HCT116 (cell line): ENCODE data around the gene COL8A2. TPM values are rescaled to one million over a fixed set of nuclear protein-coding genes. Genes with fewer than 3 reads are reported as not detected.

Experiments
- ATAC-seq: fragments of 200-7000 bp; cut with Tn5 transposase; 2 replicates; pipeline ENCODE4 v1.9.1; 2020; ENCODE audit warnings: mild to moderate bottlenecking, moderate library complexity
- BruUV-seq: library from RNA; stranded (reverse); fragments of 400-500 nt; replicated peaks from 2 replicates; lab custom pipeline; 2021; lab: Mats Ljungman, UMichigan
- CTCF ChIA-PET: fragments of 300-600 bp; sonication (Branson Sonifier 250); formaldehyde crosslinking; loops from one replicate; lab custom pipeline; 2021; ENCODE audit warnings: antibody characterized with exemption; lab: Charles Lee
- POLR2A ChIA-PET: fragments of 300-600, 350-600 bp; sonication (Branson Sonifier 250); formaldehyde crosslinking; loops from one replicate; lab custom pipeline; 2021; ENCODE audit warnings: antibody characterized with exemption; lab: Charles Lee
- RAD21 ChIA-PET, 2 experiments: fragments of 300-600 bp; sonication (Branson Sonifier 250); formaldehyde crosslinking; loops; one replicate each; lab custom pipeline; 2023; ENCODE audit warnings: low total read pairs in 2 of 2; ENCODE audit not compliant: uncharacterized antibody in 2 of 2, unreplicated experiment in 2 of 2, low non-redundant PET in 1 of 2; lab: Charles Lee
- DNase-seq: peaks from one replicate; pipeline ENCODE4 v3.0.0-alpha.2; 2010; ENCODE audit warnings: low read depth, low spot score
- H2AFZ ChIP-seq: fragments of 200-600 bp; shearing (Covaris generic), sonication (generic); 2 replicates; pipeline ENCODE4 v1.6.1; 2017; ENCODE audit warnings: low read depth, mixed run types, mixed read lengths, antibody characterized with exemption, low read length; ENCODE audit not compliant: poor library complexity, severe bottlenecking
- H3K27ac ChIP-seq: 2 replicates; pipeline ENCODE4 v1.5.1; 2012; ENCODE audit warnings: low read depth, low read length
- H3K27me3 ChIP-seq: fragments of 200-600 bp; sonication (generic); 2 replicates; pipeline ENCODE4 v1.6.1; 2016; ENCODE audit warnings: mixed run types, low read length, mixed read lengths; ENCODE audit not compliant: insufficient read depth
- H3K36me3 ChIP-seq, 2 experiments: fragments of 200-500 bp in 1 of 2; fragments of 200-600 bp in 1 of 2; sonication (Bioruptor generic) in 1 of 2; sonication (generic) in 1 of 2; 2 replicates each; pipeline versions ENCODE4 v1.5.1 to v1.6.1; 2014 to 2016; ENCODE audit warnings: low read length in 2 of 2, inconsistent platforms in 1 of 2, mixed read lengths in 1 of 2, mixed run types in 1 of 2; ENCODE audit not compliant: insufficient read depth in 2 of 2, control insufficient read depth in 1 of 2
- H3K4me1 ChIP-seq, 2 experiments: fragments of 200-600 bp in 1 of 2; sonication (generic) in 1 of 2; 2 replicates each; pipeline versions ENCODE4 v1.5.1 to v1.6.1; 2012 to 2017; ENCODE audit warnings: low read length in 2 of 2, inconsistent platforms in 1 of 2, mild to moderate bottlenecking in 1 of 2, mixed read lengths in 1 of 2, mixed run types in 1 of 2, moderate library complexity in 1 of 2; ENCODE audit not compliant: insufficient read depth in 2 of 2, control insufficient read depth in 1 of 2
- H3K4me2 ChIP-seq: fragments of 200-600 bp; sonication (generic); 2 replicates; pipeline ENCODE4 v1.6.1; 2017; ENCODE audit warnings: mixed run types, low read length, mixed read lengths
- H3K4me3 ChIP-seq, 2 experiments: fragments of 200-600 bp in 1 of 2; sonication (generic) in 1 of 2; replicated peaks in 1 of 2; 2 replicates each; pipeline ENCODE4 v1.5.1; 2011 to 2016; ENCODE audit warnings: low read length in 2 of 2, control low read depth in 1 of 2, low read depth in 1 of 2, mild to moderate bottlenecking in 1 of 2, mixed read lengths in 1 of 2, mixed run types in 1 of 2
- H3K79me2 ChIP-seq: fragments of 200-600 bp; sonication (generic); 2 replicates; pipeline ENCODE4 v1.6.1; 2017; ENCODE audit warnings: mild to moderate bottlenecking, mixed run types, low read length, moderate library complexity, mixed read lengths; ENCODE audit not compliant: insufficient read depth
- H3K9ac ChIP-seq: fragments of 200-600 bp; sonication (generic); 2 replicates; pipeline ENCODE4 v1.6.1; 2016; ENCODE audit warnings: low read length, mixed read lengths
- H3K9me2 ChIP-seq: fragments of 200-600 bp; sonication (generic), shearing (Covaris generic); 2 replicates; pipeline ENCODE4 v1.6.1; 2017; ENCODE audit warnings: mixed run types, mild to moderate bottlenecking, moderate library complexity; ENCODE audit not compliant: insufficient read depth
- H3K9me3 ChIP-seq, 2 experiments: fragments of 200-500 bp in 1 of 2; fragments of 200-600 bp in 1 of 2; sonication (Bioruptor generic) in 1 of 2; sonication (generic) in 1 of 2; 2 replicates each; pipeline ENCODE4 v1.6.1; 2014 to 2017; ENCODE audit warnings: low read length in 2 of 2, mixed read lengths in 2 of 2, inconsistent platforms in 1 of 2, low read depth in 1 of 2, mild to moderate bottlenecking in 1 of 2, mixed run types in 1 of 2, moderate library complexity in 1 of 2; ENCODE audit not compliant: control insufficient read depth in 1 of 2, insufficient read depth in 1 of 2
- H4K20me1 ChIP-seq: fragments of 200-600 bp; sonication (generic), shearing (Covaris generic); 2 replicates; pipeline ENCODE4 v1.6.1; 2017; ENCODE audit warnings: mixed run types, mild to moderate bottlenecking, moderate library complexity; ENCODE audit not compliant: insufficient read depth
- CBX3 ChIP-seq: IDR thresholded peaks from 2 replicates; pipeline ENCODE4 v1.6.1; 2012; ENCODE audit warnings: low read depth
- CEBPB ChIP-seq: IDR thresholded peaks from 2 replicates; pipeline ENCODE4 v1.6.1; 2012; ENCODE audit warnings: low read depth
- EGR1 ChIP-seq: IDR thresholded peaks from 2 replicates; pipeline ENCODE4 v1.6.1; 2012; ENCODE audit warnings: low read depth
- ELF1 ChIP-seq: IDR thresholded peaks from 2 replicates; pipeline ENCODE4 v1.6.1; 2012; ENCODE audit warnings: low read depth, borderline replicate concordance
- EZH2 ChIP-seq: fragments of 200-600 bp; sonication (generic); IDR thresholded peaks from 2 replicates; pipeline ENCODE4 v1.6.1; 2017; ENCODE audit warnings: antibody characterized with exemption, mixed run types
- SIN3A ChIP-seq: IDR thresholded peaks from 2 replicates; pipeline ENCODE4 v1.6.1; 2012; ENCODE audit warnings: low read depth
- SP1 ChIP-seq: IDR thresholded peaks from 2 replicates; pipeline ENCODE4 v1.6.1; 2012; ENCODE audit warnings: low read depth
- TCF7L2 ChIP-seq: IDR thresholded peaks from 2 replicates; pipeline ENCODE4 v1.7.0; 2011; ENCODE audit warnings: borderline replicate concordance, inconsistent platforms; ENCODE audit not compliant: insufficient read depth, insufficient read length; ENCODE audit errors: extremely low read depth
- intact Hi-C: fragments of 100-400 bp; cut with micrococcal nuclease; formaldehyde crosslinking; loops from 2 replicates; pipeline ENCODE4 v1.10.0; 2022
- total RNA-seq: library from RNA; stranded (reverse); gene quantifications from one replicate; pipeline ENCODE4 v1.2.1, GENCODE V29; 2021; ENCODE audit not compliant: unreplicated experiment
- TF ChIP-seq, protein P1 (sequence below): IDR thresholded peaks from 2 replicates; pipeline ENCODE4 v1.6.1; 2012
- TF ChIP-seq, protein P2 (sequence below), 3 experiments: fragments of 200-600 bp in 1 of 3; sonication (generic) in 1 of 3; IDR thresholded peaks in 2 of 3; conservative IDR thresholded peaks in 1 of 3; 2 replicates each; pipeline ENCODE4 v1.5.1; 2012 to 2017; ENCODE audit warnings: low read depth in 2 of 3, low read length in 2 of 3, antibody characterized with exemption in 1 of 3, borderline replicate concordance in 1 of 3, control low read depth in 1 of 3, mild to moderate bottlenecking in 1 of 3, mixed read lengths in 1 of 3, mixed run types in 1 of 3, moderate library complexity in 1 of 3; ENCODE audit not compliant: insufficient read depth in 1 of 3
- TF ChIP-seq, protein P3 (sequence below): IDR thresholded peaks from 2 replicates; pipeline ENCODE4 v1.6.1; 2011; ENCODE audit warnings: mild to moderate bottlenecking, low read length, moderate library complexity; ENCODE audit not compliant: insufficient replicate concordance; ENCODE audit errors: extremely low read depth
- TF ChIP-seq, protein P4 (sequence below): IDR thresholded peaks from 2 replicates; pipeline ENCODE4 v1.6.1; 2012

Gene COL8A2
- total RNA-seq, 1 experiment from 2014 or later = 0.05 TPM

DNA sequence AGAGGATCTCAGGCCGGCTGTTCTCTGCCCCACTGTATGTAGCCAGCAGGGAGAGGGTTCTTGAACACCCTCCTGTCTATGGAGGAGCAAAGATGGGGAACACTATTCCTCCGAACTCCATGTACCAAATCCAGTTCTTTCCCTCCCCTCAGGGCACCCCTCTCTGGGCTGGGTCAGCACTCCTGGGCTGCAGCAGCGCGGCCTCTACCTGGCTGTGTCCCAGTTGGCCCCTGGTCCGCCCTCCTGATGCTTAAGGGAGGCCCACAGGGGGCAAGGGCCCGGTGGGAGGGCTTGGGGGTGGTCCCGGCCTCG, 36.8 kb downstream of the COL8A2 start:
- DNase-seq (no peak), ATAC-seq (no peak; the same call in 1 of the 2 replicates)
- Histone ChIP-seq H3K27ac (peak overlapping the region; percentile 76), H3K79me2 (peaks cover 27% of the 10 kb centered on the region), H4K20me1 (no peaks in the 10 kb centered on the region), H3K4me2 (peak overlapping the region; percentile 99), H3K9me2 (no peaks in the 10 kb centered on the region), H2AFZ (peak overlapping the region; percentile 31), H3K27me3 (no peaks in the 10 kb centered on the region), H3K4me3 (peak overlapping the region; percentile 96 to 98), H3K9me3 (no peaks in the 10 kb centered on the region), H3K9ac (peak overlapping the region; percentile 88), H3K36me3 (peaks cover 11 to 17% of the 10 kb centered on the region in 2 experiments; a peak in 3 of 4 replicates), H3K4me1 (peaks cover 0 to 15% of the 10 kb centered on the region in 2 experiments; a peak in 2 of 4 replicates)
- no TSS peak for BruUV-seq
- ChIA-PET RAD21 (interaction anchor here in 1 of 2 experiments (0.6 kb wide), 1 partner anchor 221 kb away, joined by 3 read pairs; no protein-coding TSS in a partner anchor), POLR2A (no interaction called here), CTCF (no interaction called here)
- TF ChIP-seq SIN3A = no peak
- TF ChIP-seq, protein P1, sequence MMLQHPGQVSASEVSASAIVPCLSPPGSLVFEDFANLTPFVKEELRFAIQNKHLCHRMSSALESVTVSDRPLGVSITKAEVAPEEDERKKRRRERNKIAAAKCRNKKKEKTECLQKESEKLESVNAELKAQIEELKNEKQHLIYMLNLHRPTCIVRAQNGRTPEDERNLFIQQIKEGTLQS = no peak
- no peak for TF ChIP-seq CBX3
- TF ChIP-seq, protein P2, sequence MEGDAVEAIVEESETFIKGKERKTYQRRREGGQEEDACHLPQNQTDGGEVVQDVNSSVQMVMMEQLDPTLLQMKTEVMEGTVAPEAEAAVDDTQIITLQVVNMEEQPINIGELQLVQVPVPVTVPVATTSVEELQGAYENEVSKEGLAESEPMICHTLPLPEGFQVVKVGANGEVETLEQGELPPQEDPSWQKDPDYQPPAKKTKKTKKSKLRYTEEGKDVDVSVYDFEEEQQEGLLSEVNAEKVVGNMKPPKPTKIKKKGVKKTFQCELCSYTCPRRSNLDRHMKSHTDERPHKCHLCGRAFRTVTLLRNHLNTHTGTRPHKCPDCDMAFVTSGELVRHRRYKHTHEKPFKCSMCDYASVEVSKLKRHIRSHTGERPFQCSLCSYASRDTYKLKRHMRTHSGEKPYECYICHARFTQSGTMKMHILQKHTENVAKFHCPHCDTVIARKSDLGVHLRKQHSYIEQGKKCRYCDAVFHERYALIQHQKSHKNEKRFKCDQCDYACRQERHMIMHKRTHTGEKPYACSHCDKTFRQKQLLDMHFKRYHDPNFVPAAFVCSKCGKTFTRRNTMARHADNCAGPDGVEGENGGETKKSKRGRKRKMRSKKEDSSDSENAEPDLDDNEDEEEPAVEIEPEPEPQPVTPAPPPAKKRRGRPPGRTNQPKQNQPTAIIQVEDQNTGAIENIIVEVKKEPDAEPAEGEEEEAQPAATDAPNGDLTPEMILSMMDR (IDR thresholded peaks at IDR 0.05 in 2 of 3, conservative IDR thresholded peaks at IDR 0.05 in 1 of 3; ENCODE audit: borderline replicate concordance in 1 of 3, insufficient read depth in 1 of 3, low read depth in 2 of 3, low read length in 2 of 3) = no peak
- TF ChIP-seq ELF1 = no peak
- TF ChIP-seq CEBPB = no peak
- TF ChIP-seq EZH2 = no peak
- no peak for TF ChIP-seq EGR1
- no peak for TF ChIP-seq TCF7L2
- TF ChIP-seq SP1 = no peak
- TF ChIP-seq, protein P3, sequence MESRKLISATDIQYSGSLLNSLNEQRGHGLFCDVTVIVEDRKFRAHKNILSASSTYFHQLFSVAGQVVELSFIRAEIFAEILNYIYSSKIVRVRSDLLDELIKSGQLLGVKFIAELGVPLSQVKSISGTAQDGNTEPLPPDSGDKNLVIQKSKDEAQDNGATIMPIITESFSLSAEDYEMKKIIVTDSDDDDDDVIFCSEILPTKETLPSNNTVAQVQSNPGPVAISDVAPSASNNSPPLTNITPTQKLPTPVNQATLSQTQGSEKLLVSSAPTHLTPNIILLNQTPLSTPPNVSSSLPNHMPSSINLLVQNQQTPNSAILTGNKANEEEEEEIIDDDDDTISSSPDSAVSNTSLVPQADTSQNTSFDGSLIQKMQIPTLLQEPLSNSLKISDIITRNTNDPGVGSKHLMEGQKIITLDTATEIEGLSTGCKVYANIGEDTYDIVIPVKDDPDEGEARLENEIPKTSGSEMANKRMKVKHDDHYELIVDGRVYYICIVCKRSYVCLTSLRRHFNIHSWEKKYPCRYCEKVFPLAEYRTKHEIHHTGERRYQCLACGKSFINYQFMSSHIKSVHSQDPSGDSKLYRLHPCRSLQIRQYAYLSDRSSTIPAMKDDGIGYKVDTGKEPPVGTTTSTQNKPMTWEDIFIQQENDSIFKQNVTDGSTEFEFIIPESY = no peak
- TF ChIP-seq, protein P4, sequence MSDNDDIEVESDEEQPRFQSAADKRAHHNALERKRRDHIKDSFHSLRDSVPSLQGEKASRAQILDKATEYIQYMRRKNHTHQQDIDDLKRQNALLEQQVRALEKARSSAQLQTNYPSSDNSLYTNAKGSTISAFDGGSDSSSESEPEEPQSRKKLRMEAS = no peak
- intact Hi-C loops = loop anchor here (2.0 to 10.0 kb wide), 2 partner anchors 157 to 233 kb away; partner anchors contain the start of gene AGO3
